ENCODE measurements around the gene ESRRG.

ESRRG gene

GRCh38 chr1:216627252-216627651 lies 96.0 kb downstream of the ESRRG start:
- no peak for DNase-seq (ENCODE audit: low spot score)

- DNase-seq (ENCODE audit: low spot score) = no peak
Observed at GRCh38 chr1:216626394-216627067, 96.7 kb downstream of the ESRRG start.

GRCh38 chr1:216621536-216621935 lies 101.7 kb downstream of the ESRRG start:
- no peak for DNase-seq (ENCODE audit: low spot score)

- no peak for DNase-seq (ENCODE audit: low spot score)
Observed at GRCh38 chr1:216617081-216617875, 106.0 kb downstream of the ESRRG start.

GRCh38 chr1:216616425-216616824 lies 106.8 kb downstream of the ESRRG start:
- DNase-seq (ENCODE audit: low spot score) = no peak

GRCh38 chr1:216614011-216614934 lies 109.0 kb downstream of the ESRRG start:
- no peak for DNase-seq (ENCODE audit: low spot score)

- DNase-seq (ENCODE audit: low spot score) = no peak
Observed at GRCh38 chr1:216612291-216612690, 110.9 kb downstream of the ESRRG start.

GRCh38 chr1:216607067-216607697 lies 116.0 kb downstream of the ESRRG start:
- DNase-seq (ENCODE audit: low spot score) = no peak

GRCh38 chr1:216606047-216606637 lies 117.1 kb downstream of the ESRRG start:
- no peak for DNase-seq (ENCODE audit: low spot score)

GRCh38 chr1:216604771-216605170 lies 118.5 kb downstream of the ESRRG start:
- DNase-seq (ENCODE audit: low spot score) = no peak

GRCh38 chr1:216600730-216601609 lies 122.3 kb downstream of the ESRRG start:
- DNase-seq (ENCODE audit: low spot score) = peak; percentile 79

- no peak for DNase-seq (ENCODE audit: low spot score)
Observed at GRCh38 chr1:216599851-216600250, 123.4 kb downstream of the ESRRG start.

- no peak for DNase-seq (ENCODE audit: low spot score)
Observed at GRCh38 chr1:216598448-216598847, 124.8 kb downstream of the ESRRG start.

- no peak for DNase-seq (ENCODE audit: low spot score)
Observed at GRCh38 chr1:216596281-216596862, 126.9 kb downstream of the ESRRG start.

GRCh38 chr1:216587715-216588114 lies 135.5 kb downstream of the ESRRG start:
- DNase-seq (ENCODE audit: low spot score) = no peak

- DNase-seq (ENCODE audit: low spot score) = no peak
Observed at GRCh38 chr1:216582151-216582550, 141.1 kb downstream of the ESRRG start.

- no peak for DNase-seq (ENCODE audit: low spot score)
Observed at GRCh38 chr1:216580538-216581057, 142.6 kb downstream of the ESRRG start.

- no peak for DNase-seq (ENCODE audit: low spot score)
Observed at GRCh38 chr1:216576234-216576937, 146.8 kb downstream of the ESRRG start.

- DNase-seq (ENCODE audit: low spot score) = no peak
Observed at GRCh38 chr1:216566641-216567205, 156.5 kb downstream of the ESRRG start.
